Coronary artery (tissue), 2 donors: ENCODE measurements around the gene B3GNT7.

Experiments
- DNase-seq: peaks from one replicate; pipeline ENCODE4 v3.0.0-alpha.2; 2017; ENCODE audit warnings: low spot score
- H3K27ac ChIP-seq, 2 donors: fragments of 200-600 bp; sonication (generic); one replicate each; pipeline ENCODE4 v1.5.1; 2016 to 2019
- H3K4me3 ChIP-seq: fragments of 200-600 bp; sonication (generic); 2 replicates; pipeline ENCODE4 v1.5.1; 2016; ENCODE audit warnings: mild to moderate bottlenecking, moderate library complexity
- CTCF ChIP-seq: fragments of 200-600 bp; sonication (generic); IDR thresholded peaks from one replicate; pipeline ENCODE4 v1.5.1; 2019; ENCODE audit warnings: antibody characterized with exemption

Gene B3GNT7

GRCh38 chr2:231380307-231380706 is 15.2 kb upstream of the B3GNT7 start:
- no peak for TF ChIP-seq CTCF
- no peak overlapping the region for H3K27ac ChIP-seq
- DNase-seq = no peak
- no peak overlapping the region for H3K4me3 ChIP-seq

- DNase-seq = no peak
- TF ChIP-seq CTCF = no peak
- Histone ChIP-seq H3K27ac (no peak overlapping the region), H3K4me3 (no peak overlapping the region)
Observed at GRCh38 chr2:231380991-231381847, 14.3 kb upstream of the B3GNT7 start.

GRCh38 chr2:231382116-231382515 is 13.4 kb upstream of the B3GNT7 start:
- TF ChIP-seq CTCF = no peak
- H3K27ac ChIP-seq = no peak overlapping the region
- no peak for DNase-seq
- H3K4me3 ChIP-seq = no peak overlapping the region

DNA sequence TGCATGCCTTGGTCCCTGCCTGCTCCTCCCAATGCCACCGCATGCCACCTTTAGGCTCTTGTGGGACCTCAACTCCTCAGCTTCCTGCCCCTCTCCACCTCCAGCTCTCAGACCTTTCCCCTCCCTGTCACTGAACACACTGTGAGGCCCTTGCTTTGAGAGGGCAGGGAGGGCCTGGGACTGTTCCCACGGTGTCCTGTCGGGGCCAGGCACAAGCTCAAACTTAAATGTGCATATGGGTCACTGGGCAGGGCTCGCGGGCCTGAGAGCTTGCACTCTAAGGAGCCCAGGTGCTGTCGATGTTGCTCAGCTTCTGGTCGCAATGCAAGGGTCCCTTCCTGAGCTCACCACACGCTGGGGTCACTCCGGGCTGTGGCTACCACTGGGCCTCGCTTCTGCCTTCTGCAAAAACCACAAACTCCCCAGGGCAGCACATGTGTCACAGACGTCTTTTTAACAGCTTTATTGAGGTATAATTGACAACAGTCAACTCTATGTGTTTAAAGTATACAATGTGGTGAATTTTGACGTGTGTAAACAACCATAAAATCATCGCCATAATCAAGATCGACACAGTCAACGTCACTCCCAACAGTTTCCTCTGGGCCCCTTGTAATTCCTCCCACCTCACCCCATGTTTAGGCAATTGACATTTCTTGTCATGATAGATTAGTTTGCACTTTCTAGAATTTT is 11.9 kb upstream of the B3GNT7 start:
- DNase-seq = no peak
- TF ChIP-seq CTCF = no peak
- no peak overlapping the region for H3K27ac ChIP-seq
- H3K4me3 ChIP-seq = no peak overlapping the region

GRCh38 chr2:231384109-231384435 is 11.4 kb upstream of the B3GNT7 start:
- Histone ChIP-seq H3K4me3 (no peak overlapping the region), H3K27ac (no peak overlapping the region)
- no peak for DNase-seq
- no peak for TF ChIP-seq CTCF

DNA sequence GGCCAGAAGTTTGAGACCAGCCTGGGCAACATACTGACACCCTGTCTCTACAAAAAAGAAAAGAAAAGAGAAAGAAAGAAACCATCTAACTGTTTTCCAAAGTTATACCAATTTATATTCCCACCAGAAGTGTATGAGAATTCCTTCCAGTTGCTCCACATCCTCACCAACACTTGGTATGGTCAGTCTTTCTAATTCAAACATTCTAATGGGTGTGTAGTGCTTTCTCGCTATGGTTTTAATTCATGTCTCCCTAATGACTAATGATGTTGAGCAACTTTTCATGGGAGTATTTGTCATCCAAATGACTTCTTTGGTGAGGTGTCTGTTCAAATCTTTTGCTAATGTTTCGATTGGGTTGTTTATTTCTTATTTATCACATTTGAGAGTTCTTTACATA is 10.5 kb upstream of the B3GNT7 start:
- no peak for TF ChIP-seq CTCF
- Histone ChIP-seq H3K4me3 (no peak overlapping the region), H3K27ac (no peak overlapping the region)
- no peak for DNase-seq

GRCh38 chr2:231385429-231385828 is 10.1 kb upstream of the B3GNT7 start:
- TF ChIP-seq CTCF = no peak
- Histone ChIP-seq H3K4me3 (no peak overlapping the region), H3K27ac (no peak overlapping the region)
- DNase-seq = no peak
